ENCODE data around the gene ATXN1.

DNA sequence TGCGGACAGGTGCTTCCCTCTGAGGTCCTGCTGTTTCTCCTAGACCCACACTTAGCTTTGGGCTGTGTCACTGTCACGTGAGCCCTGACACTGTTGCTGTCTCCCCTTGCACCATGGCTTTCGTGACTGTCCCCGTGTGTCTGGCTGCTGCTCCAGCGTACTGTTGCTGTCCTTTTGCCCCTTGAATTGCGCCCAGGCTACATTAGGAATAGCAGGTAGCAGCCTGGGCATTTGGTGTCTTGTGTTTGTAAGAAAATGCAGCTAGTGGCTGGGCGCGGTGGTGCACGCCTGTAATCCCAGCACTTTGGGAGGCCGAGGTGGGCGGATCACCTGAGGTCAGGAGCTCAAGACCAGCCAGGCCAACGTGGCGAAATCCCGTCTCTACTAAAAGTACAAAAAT lies 476.8 kb downstream of the ATXN1 start:
- TF ChIP-seq, protein P1, sequence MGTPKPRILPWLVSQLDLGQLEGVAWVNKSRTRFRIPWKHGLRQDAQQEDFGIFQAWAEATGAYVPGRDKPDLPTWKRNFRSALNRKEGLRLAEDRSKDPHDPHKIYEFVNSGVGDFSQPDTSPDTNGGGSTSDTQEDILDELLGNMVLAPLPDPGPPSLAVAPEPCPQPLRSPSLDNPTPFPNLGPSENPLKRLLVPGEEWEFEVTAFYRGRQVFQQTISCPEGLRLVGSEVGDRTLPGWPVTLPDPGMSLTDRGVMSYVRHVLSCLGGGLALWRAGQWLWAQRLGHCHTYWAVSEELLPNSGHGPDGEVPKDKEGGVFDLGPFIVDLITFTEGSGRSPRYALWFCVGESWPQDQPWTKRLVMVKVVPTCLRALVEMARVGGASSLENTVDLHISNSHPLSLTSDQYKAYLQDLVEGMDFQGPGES (IDR thresholded peaks at IDR 0.05; ENCODE audit: low read depth, low read length), result no peak
- TF ChIP-seq, protein P2, sequence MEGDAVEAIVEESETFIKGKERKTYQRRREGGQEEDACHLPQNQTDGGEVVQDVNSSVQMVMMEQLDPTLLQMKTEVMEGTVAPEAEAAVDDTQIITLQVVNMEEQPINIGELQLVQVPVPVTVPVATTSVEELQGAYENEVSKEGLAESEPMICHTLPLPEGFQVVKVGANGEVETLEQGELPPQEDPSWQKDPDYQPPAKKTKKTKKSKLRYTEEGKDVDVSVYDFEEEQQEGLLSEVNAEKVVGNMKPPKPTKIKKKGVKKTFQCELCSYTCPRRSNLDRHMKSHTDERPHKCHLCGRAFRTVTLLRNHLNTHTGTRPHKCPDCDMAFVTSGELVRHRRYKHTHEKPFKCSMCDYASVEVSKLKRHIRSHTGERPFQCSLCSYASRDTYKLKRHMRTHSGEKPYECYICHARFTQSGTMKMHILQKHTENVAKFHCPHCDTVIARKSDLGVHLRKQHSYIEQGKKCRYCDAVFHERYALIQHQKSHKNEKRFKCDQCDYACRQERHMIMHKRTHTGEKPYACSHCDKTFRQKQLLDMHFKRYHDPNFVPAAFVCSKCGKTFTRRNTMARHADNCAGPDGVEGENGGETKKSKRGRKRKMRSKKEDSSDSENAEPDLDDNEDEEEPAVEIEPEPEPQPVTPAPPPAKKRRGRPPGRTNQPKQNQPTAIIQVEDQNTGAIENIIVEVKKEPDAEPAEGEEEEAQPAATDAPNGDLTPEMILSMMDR (IDR thresholded peaks at IDR 0.05), result no peak
- no peak for TF ChIP-seq MXI1 (IDR thresholded peaks at IDR 0.05; ENCODE audit: low read depth, low read length)

Measured in SK-N-SH (cell line).